Body of pancreas (tissue), 4 donors: Measurements from ENCODE around the gene CDC45. TPM values are rescaled to one million over a fixed set of nuclear protein-coding genes. Genes with fewer than 3 reads are reported as not detected.
"Not testable (repeated sequence)": the region's sequence is repeated elsewhere in the genome, so short reads cannot be mapped to it uniquely, and the experiment has no call there.

Experiments used
- ATAC-seq: fragments of 150-250 bp; one replicate; pipeline ENCODE4 v1.9.1; 2016
- DNase-seq, 4 donors: peaks; one replicate each; pipeline ENCODE4 v3.0.0-alpha.2; 2019
- H3K27ac ChIP-seq, 4 donors: fragments of 200-600 bp; sonication (generic); 1 replicate in 3 of 4; 2 replicates in 1 of 4; pipeline versions ENCODE4 v1.5.1 to v1.6.1; 2016 to 2019; ENCODE audit warnings: mild to moderate bottlenecking in 1 of 4, mixed read lengths in 1 of 4, moderate library complexity in 1 of 4
- H3K27me3 ChIP-seq, 2 donors: fragments of 200-600 bp; sonication (generic); one replicate each; pipeline ENCODE4 v1.6.0; 2016; ENCODE audit warnings: mild to moderate bottlenecking in 1 of 2
- H3K36me3 ChIP-seq, 2 donors: fragments of 200-600 bp; sonication (generic); replicated peaks in 1 of 2; 2 replicates each; pipeline ENCODE4 v1.5.1; 2016; ENCODE audit warnings: low read depth in 2 of 2; ENCODE audit not compliant: insufficient read depth in 1 of 2
- H3K4me1 ChIP-seq: fragments of 200-600 bp; sonication (generic); one replicate; pipeline ENCODE4 v1.6.0; 2016
- H3K4me3 ChIP-seq, 2 donors: fragments of 200-600 bp; sonication (generic); 1 replicate in 1 of 2; 2 replicates in 1 of 2; pipeline ENCODE4 v1.5.1; 2016 to 2019
- H3K9me3 ChIP-seq, 3 donors: fragments of 200-600 bp; sonication (generic); 1 replicate in 2 of 3; 2 replicates in 1 of 3; pipeline ENCODE4 v1.5.1; 2016
- CTCF ChIP-seq, 7 experiments: fragments of 450-650 bp in 4 of 7; fragments of 200-600 bp in 3 of 7; sonication (generic) in 3 of 7; IDR thresholded peaks; one replicate each; pipeline ENCODE4 v1.5.1; 2016 to 2019; ENCODE audit warnings: antibody characterized with exemption in 7 of 7
- POLR2A ChIP-seq, 3 donors: fragments of 450-650 bp; IDR thresholded peaks; one replicate each; pipeline ENCODE4 v1.6.1; 2016; ENCODE audit warnings: antibody characterized with exemption in 3 of 3, mild to moderate bottlenecking in 2 of 3
- WGBS, 2 donors: methylation state at CpG; one replicate each; pipeline ENCODE4 v1.1.5; 2017; 5-methylcytosine and 5-hydroxymethylcytosine counted together
- intact Hi-C: fragments of 100-400 bp; cut with DNase I; formaldehyde crosslinking; loops from one replicate; pipeline ENCODE4 v1.15.1; 2023
- total RNA-seq, 2 donors: library from RNA; depleted of rRNA; stranded (reverse); fragments of >200 nt; gene quantifications; one replicate each; pipeline ENCODE4 v1.1.0, GENCODE V29; 2016

CDC45 gene
- total RNA-seq, 2 donors from 2014 or later: not detected

DNA sequence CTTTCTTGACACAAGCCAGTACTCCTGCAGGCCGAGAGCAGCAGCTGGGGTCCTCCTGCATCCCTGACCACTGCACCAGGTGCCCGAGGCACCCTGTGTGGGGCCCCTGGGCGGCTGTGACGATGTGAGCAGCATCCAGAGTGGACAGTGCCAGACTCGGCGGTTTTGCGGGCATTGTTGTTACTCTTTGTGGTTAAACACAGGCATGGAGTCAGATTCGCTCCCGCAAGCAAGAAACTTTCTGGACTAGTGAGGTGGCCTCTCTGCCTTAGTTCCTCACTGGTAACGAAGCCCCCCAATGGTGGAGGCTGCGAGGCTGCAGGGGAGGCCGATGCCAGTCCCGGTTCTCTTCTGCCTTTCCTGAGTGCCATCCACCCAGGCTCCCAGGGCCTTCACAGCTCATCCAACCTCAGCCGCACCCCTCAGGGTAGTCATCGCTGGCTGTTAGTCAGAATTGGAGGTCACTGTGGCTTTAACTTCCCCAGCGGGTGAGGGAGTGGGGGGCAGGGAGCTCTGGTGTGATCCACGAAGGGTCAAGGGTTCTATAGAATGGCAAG is 48.2 kb downstream of the CDC45 start:
- peaks cover 16% of the 10 kb centered on the region for H3K4me1 ChIP-seq
- TF ChIP-seq CTCF (IDR thresholded peaks at IDR 0.05) (no peak), POLR2A (IDR thresholded peaks at IDR 0.05) (no peak)
- intact Hi-C loops: no loop called here
- H3K36me3 ChIP-seq: no peaks in the 10 kb centered on the region
- 70% methylated on average over 17 of the region's 17 CpGs; no CpG with 5 or more reads in 1 of the 2 donors for WGBS, 2 donors
- H3K27me3 ChIP-seq: peaks cover 0 to 7% of the 10 kb centered on the region in 2 donors
- DNase-seq: no peak
- no peak overlapping the region for H3K27ac ChIP-seq
- no peak overlapping the region for H3K4me3 ChIP-seq
- no peak for ATAC-seq
- no peaks in the 10 kb centered on the region for H3K9me3 ChIP-seq

DNA sequence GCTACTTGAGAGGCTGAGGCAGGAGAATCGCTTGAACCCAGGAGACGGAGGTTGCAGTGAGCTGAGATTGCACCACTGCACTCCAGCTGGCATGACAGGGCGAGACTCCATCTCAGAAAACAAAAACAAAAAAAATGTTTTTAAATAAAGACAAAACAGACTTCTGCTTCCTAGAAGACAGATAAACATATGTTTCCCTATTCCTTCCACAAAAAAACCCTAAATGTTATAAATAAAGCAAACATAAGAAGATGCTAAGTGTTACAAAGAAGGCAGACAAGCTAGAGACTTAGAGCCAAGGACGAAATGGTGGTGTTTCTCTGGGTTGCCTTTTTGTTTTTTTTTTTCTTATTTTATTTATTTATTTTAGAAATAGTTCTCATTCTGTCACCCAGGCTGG is 50.1 kb downstream of the CDC45 start:
- WGBS, 2 donors: 69 to 80% methylated on average over 4 of the region's 4 CpGs
- no peak for TF ChIP-seq POLR2A (IDR thresholded peaks at IDR 0.05)
- TF ChIP-seq CTCF (IDR thresholded peaks at IDR 0.05): no peak
- no peak for DNase-seq
- ATAC-seq: no peak
- Histone ChIP-seq H3K9me3 (no peaks in the 10 kb centered on the region), H3K27me3 (no peaks in the 10 kb centered on the region), H3K36me3 (no peaks in the 10 kb centered on the region), H3K4me1 (no peaks in the 10 kb centered on the region), H3K27ac (no peak overlapping the region), H3K4me3 (no peak overlapping the region)
- intact Hi-C loops: no loop called here

DNA sequence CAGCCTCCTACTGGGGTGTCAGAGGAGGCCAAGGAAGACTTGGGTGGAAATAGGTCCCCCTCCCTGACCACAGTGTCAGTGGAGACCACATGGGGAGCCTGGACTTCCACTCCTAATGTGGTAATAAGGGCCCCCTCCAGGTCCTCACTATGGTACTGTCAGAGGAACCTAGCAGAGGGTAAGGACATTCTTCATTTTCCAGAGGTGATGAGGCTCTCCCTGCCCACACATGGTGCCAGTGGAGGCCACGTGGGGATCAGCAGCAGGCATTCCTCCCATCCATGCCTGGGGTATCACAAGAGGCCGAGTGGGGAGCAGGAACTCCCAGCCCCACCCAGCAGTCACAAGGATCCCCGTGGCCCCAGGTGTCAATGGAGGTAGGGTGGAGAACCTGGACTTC is 51.0 kb downstream of the CDC45 start:
- intact Hi-C loops: no loop called here
- Histone ChIP-seq H3K9me3 (no peaks in the 10 kb centered on the region), H3K4me1 (no peaks in the 10 kb centered on the region), H3K27me3 (no peaks in the 10 kb centered on the region), H3K36me3 (no peaks in the 10 kb centered on the region), H3K27ac (no peak overlapping the region), H3K4me3 (no peak overlapping the region)
- WGBS, 2 donors: 54% methylated on average over 3 of the region's 3 CpGs; no CpG with 5 or more reads in 1 of the 2 donors
- no peak for TF ChIP-seq CTCF (IDR thresholded peaks at IDR 0.05)
- TF ChIP-seq POLR2A (IDR thresholded peaks at IDR 0.05): no peak
- ATAC-seq (no peak), DNase-seq (no peak)

GRCh38 chr22:19531327-19531726 is 51.6 kb downstream of the CDC45 start:
- H3K27ac ChIP-seq: not testable (repeated sequence)

DNA sequence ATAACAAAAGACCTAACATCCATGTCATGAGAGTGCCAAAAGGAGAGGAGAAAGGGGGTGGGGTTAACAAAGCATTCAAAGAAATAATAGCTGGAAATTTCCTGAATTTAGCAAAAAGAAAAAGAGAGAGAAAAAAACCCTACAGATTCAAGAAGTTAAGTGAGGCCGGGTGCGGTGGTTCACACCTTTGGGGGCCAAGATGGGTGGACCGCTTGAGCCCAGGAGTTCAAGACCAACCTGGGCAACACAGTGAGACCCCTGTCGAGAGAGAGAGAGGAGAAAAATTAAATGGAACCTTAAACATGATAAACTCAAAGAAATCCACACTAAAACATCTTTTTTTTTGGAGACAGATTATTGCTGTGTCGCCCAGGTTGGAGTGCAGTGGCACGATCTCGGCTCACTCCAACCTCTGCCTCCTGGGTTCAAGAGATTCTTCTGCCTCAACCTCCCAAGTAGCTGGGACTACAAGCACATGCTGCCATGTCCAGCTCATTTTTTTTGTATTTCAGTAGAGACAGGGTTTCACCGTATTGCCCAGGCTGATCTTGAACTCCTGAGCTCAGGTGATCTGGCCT is 53.4 kb downstream of the CDC45 start:
- Histone ChIP-seq H3K27ac (no peak overlapping the region), H3K4me1 (no peaks in the 10 kb centered on the region), H3K4me3 (no peak overlapping the region), H3K9me3 (no peaks in the 10 kb centered on the region), H3K27me3 (no peaks in the 10 kb centered on the region), H3K36me3 (no peaks in the 10 kb centered on the region)
- no peak for DNase-seq
- ATAC-seq: no peak
- intact Hi-C loops: no loop called here
- 81 to 85% methylated on average over 8 of the region's 8 CpGs for WGBS, 2 donors
- TF ChIP-seq POLR2A (IDR thresholded peaks at IDR 0.05): no peak
- TF ChIP-seq CTCF (IDR thresholded peaks at IDR 0.05): no peak

More at GRCh38 chr22:19531327-19531726, 51.6 kb downstream of the CDC45 start:
- ATAC-seq, intact Hi-C loops, DNase-seq, H3K4me3 ChIP-seq, H3K27me3 ChIP-seq, H3K9me3 ChIP-seq, H3K36me3 ChIP-seq, H3K4me1 ChIP-seq: not testable (repeated sequence)
- WGBS, 2 donors: 87 to 88% methylated on average over 6 of the region's 6 CpGs
